Sciatic nerve (tissue), 2 donors: ENCODE results near the gene PPM1N. TPM values are rescaled to one million over a fixed set of nuclear protein-coding genes. Genes with fewer than 3 reads are reported as not detected.
"Not testable (repeated sequence)": the region's sequence is repeated elsewhere in the genome, so short reads cannot be mapped to it uniquely, and the experiment has no call there.

Experiments used
- ATAC-seq: fragments of 200-7000 bp; cut with Tn5 transposase; one replicate; pipeline ENCODE4 v1.9.1; 2020; ENCODE audit warnings: mild to moderate bottlenecking, moderate library complexity
- DNase-seq: peaks from one replicate; pipeline ENCODE4 v3.0.0-alpha.2; 2020; ENCODE audit warnings: low spot score
- intact Hi-C: fragments of 100-400 bp; cut with DNase I; formaldehyde crosslinking; loops from one replicate; pipeline ENCODE4 v1.14.2; 2022
- total RNA-seq: library from RNA; stranded (reverse); fragmentation: NEBNext Ultra II Directional; extraction: Animal tissue kit (Norgen Biotek cat#: 25700); gene quantifications from one replicate; pipeline ENCODE4 v1.2.1, GENCODE V29; 2021
- donor health status: DM: no; HTN: no; CAD: no.
- donor health status: DM: no; HTN: no; CAD: no.

Gene PPM1N
- total RNA-seq, 1 donor from 2014 or later, result 1.8 TPM

- DNase-seq (no peak), ATAC-seq (no peak)
- intact Hi-C loops, result no loop called here
Observed at GRCh38 chr19:45505151-45505995, 7.1 kb downstream of the PPM1N start.

DNA sequence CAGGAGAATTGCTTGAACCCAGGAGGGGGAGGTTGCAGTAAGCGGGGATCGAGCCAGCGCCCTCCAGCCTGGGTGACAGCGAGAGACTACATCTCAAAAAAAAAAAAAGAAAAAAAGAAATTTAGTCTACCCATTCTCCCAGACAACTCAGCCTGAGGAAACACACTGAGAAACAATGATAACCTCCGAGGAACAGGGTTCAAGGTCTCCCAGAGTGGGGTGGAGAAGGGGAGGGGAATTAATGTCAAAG is 7.7 kb downstream of the PPM1N start:
- intact Hi-C loops, result no loop called here
- ATAC-seq, result no peak
- no peak for DNase-seq

DNA sequence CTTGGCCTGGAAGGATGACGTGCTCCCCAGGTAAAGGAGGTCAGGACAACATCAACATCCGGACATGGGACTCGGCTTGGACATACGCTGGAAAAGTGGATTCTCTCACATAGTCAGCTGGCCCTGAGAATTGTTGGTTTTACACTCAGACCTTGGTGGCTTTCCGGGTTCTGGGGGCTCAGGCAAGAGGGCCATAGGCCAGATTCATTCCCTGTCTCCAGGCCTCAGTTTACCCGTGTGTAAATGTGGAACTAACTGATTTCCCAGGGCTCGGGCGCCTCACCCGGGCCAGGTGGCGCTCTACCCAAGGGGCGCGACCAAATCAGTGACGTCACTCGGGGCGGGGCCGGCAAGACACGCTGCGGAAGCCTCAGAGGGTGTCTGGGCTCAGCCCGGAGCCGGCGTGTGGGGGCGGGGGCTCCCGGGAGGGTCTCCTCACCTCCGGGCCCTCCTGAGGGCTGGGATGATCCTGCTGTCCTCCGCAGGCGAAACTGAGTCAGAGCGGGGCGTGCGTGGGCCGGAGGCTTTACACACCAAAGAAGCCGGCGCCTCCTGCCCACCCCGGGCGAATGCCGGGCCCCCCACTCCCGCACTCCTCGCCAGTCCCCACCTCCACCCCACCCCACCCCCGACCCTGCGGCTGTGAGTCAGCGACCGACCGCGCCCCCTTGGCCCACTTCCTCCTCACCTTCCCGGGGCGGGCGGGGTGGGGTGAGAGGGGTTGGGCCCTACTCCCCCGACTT is 8.2 kb downstream of the PPM1N start:
- peak; percentile 97 for DNase-seq
- intact Hi-C loops, result no loop called here
- peak; percentile 89 for ATAC-seq

DNA sequence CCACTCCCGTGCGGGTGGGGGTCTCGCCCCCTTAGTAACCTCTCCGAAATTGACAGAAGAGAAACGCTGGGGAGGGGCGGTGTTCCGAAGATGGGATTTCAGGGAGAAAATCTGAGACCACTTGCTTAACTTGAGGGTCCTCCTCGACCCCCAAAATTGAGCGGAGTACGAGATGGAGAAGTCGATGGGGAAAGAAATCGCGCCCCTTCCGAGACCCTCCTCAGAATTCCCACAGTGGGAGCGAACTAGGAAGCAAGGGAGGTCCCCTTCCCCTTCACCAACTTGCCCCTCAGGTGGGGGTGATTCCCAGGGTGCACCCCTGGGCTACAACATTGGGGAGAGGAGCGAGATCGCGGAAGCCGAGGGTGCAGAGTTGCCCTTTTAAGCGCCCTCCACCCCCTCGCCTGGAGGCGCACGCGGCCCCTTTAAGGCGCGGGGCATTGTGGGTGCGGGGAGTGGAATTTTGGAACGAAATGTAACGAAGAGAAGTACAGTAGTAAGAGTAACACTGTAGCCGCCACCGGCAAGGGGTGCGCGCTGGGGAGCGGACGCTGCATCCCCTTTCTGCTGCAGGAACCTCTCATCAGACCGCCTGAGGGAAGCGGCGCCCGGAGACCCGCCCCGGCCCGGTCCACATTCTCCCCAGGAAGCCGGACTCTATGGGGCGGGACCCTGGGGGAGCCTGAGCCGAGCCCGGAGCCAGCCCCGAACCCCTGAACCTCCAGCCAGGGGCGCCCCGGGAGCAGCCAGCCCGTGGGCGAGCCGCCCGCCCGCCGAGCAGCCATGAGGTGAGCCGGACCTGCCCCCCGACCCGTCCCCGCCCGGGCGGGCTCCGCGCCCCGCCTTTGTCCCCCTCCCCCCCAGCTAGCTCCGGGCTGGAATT is 9.0 kb downstream of the PPM1N start, which contains the start of gene VASP:
Gene VASP, plus strand, starts transcription at position 491 of the 883 bp plus-strand sequence. Its CDS starts 293 bp downstream, at position 784.
- ATAC-seq, result peak; percentile 85
- DNase-seq, result peak; percentile 90
- intact Hi-C loops, result no loop called here

DNA sequence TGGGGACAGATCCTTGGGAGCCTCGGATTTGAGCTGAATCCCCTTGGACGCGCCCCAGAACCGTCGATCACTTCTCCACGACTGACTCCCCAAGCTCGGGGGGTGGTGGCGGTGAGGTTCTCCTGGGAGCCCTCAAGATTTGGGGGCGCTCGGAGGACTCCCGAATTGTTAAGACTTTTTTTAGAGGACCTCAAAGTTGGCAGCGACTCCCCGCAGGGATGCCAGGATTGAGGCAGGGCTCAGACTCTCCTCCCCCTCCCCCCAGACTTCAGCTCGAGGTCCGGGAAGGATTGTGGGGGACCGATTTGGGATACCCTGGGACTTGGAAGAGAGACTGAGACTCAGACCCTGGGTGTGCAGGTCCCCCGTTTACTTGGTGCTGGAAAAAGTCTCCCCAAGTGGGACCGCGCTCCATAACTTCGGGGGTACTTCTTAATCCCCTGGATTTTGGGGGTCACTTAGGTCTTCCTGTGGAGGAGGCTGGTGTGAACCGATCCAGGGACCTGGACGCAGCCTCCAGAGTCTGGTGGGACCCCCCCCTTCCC is 9.7 kb downstream of the PPM1N start:
- no peak for DNase-seq
- intact Hi-C loops, result no loop called here

GRCh38 chr19:45508417-45508860 is 10.2 kb downstream of the PPM1N start:
- ATAC-seq (peak; percentile 1), DNase-seq (no peak)
- intact Hi-C loops, result no loop called here

More for the DNA sequence above, 9.7 kb downstream of the PPM1N start:
- no peak for ATAC-seq

GRCh38 chr19:45508861-45509691 is 10.8 kb downstream of the PPM1N start:
- ATAC-seq (peak; percentile 49), DNase-seq (peak; percentile 80)
- intact Hi-C loops, result no loop called here

- ATAC-seq (no peak), DNase-seq (no peak)
- intact Hi-C loops, result no loop called here
Observed at GRCh38 chr19:45509692-45510015, 11.4 kb downstream of the PPM1N start.

DNA sequence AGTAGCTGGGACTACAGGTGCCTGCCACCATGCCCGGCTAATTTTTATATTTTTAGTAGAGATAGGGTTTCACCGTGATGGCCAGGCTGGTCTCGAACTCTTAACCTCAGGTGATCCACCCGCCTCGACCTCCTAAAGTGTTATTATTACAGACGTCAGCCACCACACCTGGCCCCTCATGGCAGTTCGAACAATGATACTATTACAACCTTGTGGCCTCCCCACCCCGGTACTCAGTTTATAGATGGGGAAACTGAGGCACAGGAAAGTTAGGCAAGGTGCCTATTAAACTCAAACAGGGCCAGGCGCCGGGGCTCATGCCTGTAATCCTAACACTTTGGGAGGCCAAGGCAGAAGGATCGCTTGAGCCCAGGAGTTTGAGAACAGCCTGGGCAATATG is 12.1 kb downstream of the PPM1N start:
- ATAC-seq, intact Hi-C loops: not testable (repeated sequence)

GRCh38 chr19:45511074-45511473 is 12.8 kb downstream of the PPM1N start:
- DNase-seq, result no peak
- intact Hi-C loops, result no loop called here
- ATAC-seq, result no peak

More for the DNA sequence above, 12.1 kb downstream of the PPM1N start:
- not testable (repeated sequence) for DNase-seq

- intact Hi-C loops, result no loop called here
- no peak for DNase-seq
- ATAC-seq, result no peak
Observed at GRCh38 chr19:45512881-45513483, 14.7 kb downstream of the PPM1N start.

DNA sequence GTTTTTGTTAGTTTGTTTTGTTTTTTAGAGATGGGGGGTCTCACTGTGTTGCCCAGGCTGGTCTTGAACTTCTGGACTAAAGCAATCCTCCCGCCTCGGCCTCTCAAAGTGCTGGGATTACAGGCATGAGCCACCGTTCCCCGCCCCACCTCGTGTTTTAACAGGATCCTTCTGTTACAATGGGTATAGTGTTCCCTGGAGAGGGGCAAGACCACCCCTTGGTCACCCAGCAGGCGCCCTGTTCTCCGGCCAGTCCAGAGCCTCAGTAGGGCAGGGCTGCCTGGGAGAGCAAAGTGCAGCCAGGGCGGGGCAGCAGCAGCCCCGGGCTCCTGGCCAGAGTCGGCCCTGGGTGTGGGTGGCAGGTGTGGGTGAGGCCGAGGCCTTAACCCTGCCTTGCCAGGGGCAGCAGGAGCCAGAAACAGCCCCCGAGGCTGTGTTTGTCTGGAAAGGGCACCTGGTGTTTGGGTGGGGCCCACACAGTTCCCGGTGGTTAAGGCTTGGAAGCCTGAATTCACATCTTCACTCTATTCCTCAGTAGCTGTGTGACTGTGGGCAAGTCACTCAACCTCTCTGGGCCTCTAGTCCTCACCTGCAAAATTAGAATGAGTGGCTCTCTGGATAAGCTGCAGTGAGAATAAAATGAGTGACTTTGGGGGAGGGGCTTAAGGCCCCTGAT is 16.3 kb downstream of the PPM1N start:
- intact Hi-C loops, result no loop called here
- DNase-seq, result no peak
- peak; percentile 53 for ATAC-seq

DNA sequence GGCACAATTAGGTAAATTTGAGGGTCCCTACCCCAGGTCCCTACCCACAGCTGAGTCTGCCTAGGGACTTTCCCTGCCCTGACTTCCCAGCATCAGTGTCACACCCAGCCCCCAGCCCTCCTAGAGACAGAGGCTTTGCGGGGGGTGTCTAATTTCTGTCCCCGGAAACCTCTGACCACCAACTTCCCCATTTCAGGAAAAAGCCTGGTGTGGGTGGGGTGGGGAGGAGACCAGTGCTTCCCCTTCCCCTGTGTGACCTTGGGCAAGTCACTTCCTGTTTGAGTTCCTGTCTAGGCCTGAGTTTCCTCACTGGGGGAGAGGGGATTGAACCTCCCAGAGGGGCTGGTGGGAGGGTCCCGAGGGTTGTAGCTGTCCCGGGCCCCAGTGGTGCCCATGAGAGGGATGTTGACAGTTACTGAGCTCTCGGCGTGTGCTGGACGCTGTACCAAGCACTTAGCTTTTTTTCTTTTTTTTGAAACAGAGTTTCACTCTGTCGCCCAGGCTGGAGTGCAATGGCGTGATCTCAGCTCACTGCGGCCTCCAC is 16.9 kb downstream of the PPM1N start:
- ATAC-seq, result peak; percentile 72
- intact Hi-C loops, result no loop called here
- no peak for DNase-seq

GRCh38 chr19:45515807-45516401 is 17.7 kb downstream of the PPM1N start:
- ATAC-seq (no peak), DNase-seq (no peak)
- intact Hi-C loops, result no loop called here

GRCh38 chr19:45517238-45517637 is 19.0 kb downstream of the PPM1N start:
- no peak for ATAC-seq
- intact Hi-C loops, result no loop called here
- no peak for DNase-seq

DNA sequence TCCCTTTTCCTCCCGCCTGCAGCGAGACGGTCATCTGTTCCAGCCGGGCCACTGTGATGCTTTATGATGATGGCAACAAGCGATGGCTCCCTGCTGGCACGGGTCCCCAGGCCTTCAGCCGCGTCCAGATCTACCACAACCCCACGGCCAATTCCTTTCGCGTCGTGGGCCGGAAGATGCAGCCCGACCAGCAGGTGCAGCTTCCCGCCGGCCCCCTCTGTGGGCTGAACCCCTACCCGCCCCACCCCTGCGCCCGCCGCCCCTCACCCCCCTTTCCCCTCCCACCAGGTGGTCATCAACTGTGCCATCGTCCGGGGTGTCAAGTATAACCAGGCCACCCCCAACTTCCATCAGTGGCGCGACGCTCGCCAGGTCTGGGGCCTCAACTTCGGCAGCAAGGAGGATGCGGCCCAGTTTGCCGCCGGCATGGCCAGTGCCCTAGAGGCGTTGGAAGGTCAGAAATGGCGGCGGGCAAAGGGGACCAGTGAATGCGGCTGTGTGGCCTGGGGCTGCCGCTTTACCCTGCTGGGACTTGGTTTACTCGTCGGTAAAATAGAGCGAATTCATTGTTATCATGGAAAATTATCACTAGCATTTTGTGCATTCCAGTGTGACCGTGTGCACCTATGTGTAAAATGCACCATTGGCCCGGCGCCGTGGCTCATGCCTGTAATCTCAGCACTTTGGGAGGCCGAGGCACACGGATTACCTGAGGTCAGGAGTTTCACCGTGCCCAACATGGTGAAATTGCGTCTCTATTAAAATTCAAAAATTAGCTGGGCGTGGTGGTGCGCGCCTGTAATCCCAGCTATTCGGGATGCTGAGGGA is 19.6 kb downstream of the PPM1N start:
- intact Hi-C loops, result no loop called here
- ATAC-seq (no peak), DNase-seq (no peak)
